ENCODE measurements around the gene SLC25A28. TPM values are rescaled to one million over a fixed set of nuclear protein-coding genes. Genes with fewer than 3 reads are reported as not detected.

SLC25A28 gene
- total RNA-seq, 1 experiment from 2014 or later = 42.8 TPM

DNA sequence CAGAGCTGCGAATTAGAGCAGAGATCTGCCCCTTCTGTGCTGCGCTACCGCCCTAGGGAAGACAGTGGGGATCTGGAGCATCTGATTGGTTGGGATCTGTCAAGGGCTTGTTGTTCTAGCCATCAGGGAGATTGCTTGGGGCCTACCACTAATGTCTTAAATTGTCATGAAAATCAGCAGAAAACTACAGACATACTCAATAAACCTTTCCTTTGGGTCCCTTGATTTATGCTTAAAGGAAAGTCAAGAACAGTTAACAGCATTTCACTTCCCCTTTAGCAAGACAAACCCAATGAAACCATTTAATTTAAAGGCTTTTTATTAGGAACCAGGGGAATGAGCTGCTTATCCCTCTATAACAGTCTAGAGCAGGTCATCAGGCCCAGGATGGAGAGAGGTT, 10.0 kb downstream of the SLC25A28 start:
- in situ Hi-C loops (cut with HindIII; ENCODE audit: low pct_unique_long_range_greater_than_20kb, low sequenced_read_pairs) = no loop called here
- no peak overlapping the region for H3K27ac ChIP-seq (ENCODE audit: low read length)
- intact Hi-C loops (cut with micrococcal nuclease; ENCODE audit: unreplicated experiment) = no loop called here
- ChIA-PET POLR2A (no interaction called here), CTCF (no interaction called here)
- no peaks in the 10 kb centered on the region for H3K27me3 ChIP-seq (ENCODE audit: control insufficient read depth, insufficient read depth, low read length)
- ATAC-seq (no peak), DNase-seq (ENCODE audit: low read depth, low spot score) (no peak)
- TF ChIP-seq POLR2AphosphoS5 (IDR thresholded peaks at IDR 0.05; ENCODE audit: low read depth, low read length) (no peak), SIN3A (IDR thresholded peaks at IDR 0.05; ENCODE audit: borderline replicate concordance, insufficient read depth, low read depth, low read length) (no peak)
- TF ChIP-seq, protein P1, sequence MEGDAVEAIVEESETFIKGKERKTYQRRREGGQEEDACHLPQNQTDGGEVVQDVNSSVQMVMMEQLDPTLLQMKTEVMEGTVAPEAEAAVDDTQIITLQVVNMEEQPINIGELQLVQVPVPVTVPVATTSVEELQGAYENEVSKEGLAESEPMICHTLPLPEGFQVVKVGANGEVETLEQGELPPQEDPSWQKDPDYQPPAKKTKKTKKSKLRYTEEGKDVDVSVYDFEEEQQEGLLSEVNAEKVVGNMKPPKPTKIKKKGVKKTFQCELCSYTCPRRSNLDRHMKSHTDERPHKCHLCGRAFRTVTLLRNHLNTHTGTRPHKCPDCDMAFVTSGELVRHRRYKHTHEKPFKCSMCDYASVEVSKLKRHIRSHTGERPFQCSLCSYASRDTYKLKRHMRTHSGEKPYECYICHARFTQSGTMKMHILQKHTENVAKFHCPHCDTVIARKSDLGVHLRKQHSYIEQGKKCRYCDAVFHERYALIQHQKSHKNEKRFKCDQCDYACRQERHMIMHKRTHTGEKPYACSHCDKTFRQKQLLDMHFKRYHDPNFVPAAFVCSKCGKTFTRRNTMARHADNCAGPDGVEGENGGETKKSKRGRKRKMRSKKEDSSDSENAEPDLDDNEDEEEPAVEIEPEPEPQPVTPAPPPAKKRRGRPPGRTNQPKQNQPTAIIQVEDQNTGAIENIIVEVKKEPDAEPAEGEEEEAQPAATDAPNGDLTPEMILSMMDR (IDR thresholded peaks at IDR 0.05) = no peak
- H3K4me3 ChIP-seq (ENCODE audit: low read depth in 2 of 2, low read length in 2 of 2) = no peak overlapping the region
- BruUV-seq (replicated peaks) = no TSS peak
- H3K4me1 ChIP-seq (ENCODE audit: control insufficient read depth, insufficient read depth, low read length) = no peaks in the 10 kb centered on the region
- no peaks in the 10 kb centered on the region for H3K9me3 ChIP-seq (ENCODE audit: control insufficient read depth, insufficient read depth, low read depth, low read length)
- H3K36me3 ChIP-seq (ENCODE audit: control insufficient read depth, insufficient read depth, low read length) = no peaks in the 10 kb centered on the region

DNA sequence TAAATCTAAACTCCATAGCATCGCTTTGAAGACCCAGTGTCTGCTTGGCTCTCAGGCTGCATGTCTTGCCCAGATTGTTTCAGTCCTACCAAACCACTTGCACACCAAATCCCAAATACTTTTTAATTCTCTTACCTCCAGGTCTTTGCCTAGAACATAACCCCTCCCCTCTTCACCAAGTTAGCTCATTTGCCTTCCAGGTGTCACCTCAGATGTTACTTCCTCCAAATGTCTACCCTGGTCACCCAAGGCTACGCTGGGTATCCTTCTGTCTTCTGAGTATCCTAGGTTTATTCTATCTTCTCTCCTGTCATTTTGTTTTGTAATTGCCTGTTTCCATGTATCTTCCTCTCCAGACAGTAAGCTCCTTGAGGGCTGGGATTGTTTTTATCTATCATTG, 11.1 kb downstream of the SLC25A28 start:
- CTCF ChIA-PET = no interaction called here
- no TSS peak for BruUV-seq (replicated peaks)
- Histone ChIP-seq H3K27ac (ENCODE audit: low read length) (no peak overlapping the region), H3K36me3 (ENCODE audit: control insufficient read depth, insufficient read depth, low read length) (no peaks in the 10 kb centered on the region), H3K27me3 (ENCODE audit: control insufficient read depth, insufficient read depth, low read length) (no peaks in the 10 kb centered on the region), H3K4me3 (ENCODE audit: low read depth in 2 of 2, low read length in 2 of 2) (no peak overlapping the region), H3K4me1 (ENCODE audit: control insufficient read depth, insufficient read depth, low read length) (no peaks in the 10 kb centered on the region), H3K9me3 (ENCODE audit: control insufficient read depth, insufficient read depth, low read depth, low read length) (no peaks in the 10 kb centered on the region)
- TF ChIP-seq, protein P1 (IDR thresholded peaks at IDR 0.05) = no peak
- no peak for TF ChIP-seq TCF7L2 (IDR thresholded peaks at IDR 0.05; ENCODE audit: low read depth, low read length)
- no peak for TF ChIP-seq SIN3A (IDR thresholded peaks at IDR 0.05; ENCODE audit: borderline replicate concordance, insufficient read depth, low read depth, low read length)
- no peak for TF ChIP-seq POLR2AphosphoS5 (IDR thresholded peaks at IDR 0.05; ENCODE audit: low read depth, low read length)
- TF ChIP-seq, protein P2, sequence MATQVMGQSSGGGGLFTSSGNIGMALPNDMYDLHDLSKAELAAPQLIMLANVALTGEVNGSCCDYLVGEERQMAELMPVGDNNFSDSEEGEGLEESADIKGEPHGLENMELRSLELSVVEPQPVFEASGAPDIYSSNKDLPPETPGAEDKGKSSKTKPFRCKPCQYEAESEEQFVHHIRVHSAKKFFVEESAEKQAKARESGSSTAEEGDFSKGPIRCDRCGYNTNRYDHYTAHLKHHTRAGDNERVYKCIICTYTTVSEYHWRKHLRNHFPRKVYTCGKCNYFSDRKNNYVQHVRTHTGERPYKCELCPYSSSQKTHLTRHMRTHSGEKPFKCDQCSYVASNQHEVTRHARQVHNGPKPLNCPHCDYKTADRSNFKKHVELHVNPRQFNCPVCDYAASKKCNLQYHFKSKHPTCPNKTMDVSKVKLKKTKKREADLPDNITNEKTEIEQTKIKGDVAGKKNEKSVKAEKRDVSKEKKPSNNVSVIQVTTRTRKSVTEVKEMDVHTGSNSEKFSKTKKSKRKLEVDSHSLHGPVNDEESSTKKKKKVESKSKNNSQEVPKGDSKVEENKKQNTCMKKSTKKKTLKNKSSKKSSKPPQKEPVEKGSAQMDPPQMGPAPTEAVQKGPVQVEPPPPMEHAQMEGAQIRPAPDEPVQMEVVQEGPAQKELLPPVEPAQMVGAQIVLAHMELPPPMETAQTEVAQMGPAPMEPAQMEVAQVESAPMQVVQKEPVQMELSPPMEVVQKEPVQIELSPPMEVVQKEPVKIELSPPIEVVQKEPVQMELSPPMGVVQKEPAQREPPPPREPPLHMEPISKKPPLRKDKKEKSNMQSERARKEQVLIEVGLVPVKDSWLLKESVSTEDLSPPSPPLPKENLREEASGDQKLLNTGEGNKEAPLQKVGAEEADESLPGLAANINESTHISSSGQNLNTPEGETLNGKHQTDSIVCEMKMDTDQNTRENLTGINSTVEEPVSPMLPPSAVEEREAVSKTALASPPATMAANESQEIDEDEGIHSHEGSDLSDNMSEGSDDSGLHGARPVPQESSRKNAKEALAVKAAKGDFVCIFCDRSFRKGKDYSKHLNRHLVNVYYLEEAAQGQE (IDR thresholded peaks at IDR 0.05; ENCODE audit: insufficient read depth in 1 of 2, low read depth in 2 of 2, low read length in 1 of 2) = no peak
- intact Hi-C loops (cut with micrococcal nuclease; ENCODE audit: unreplicated experiment) (no loop called here), in situ Hi-C loops (cut with HindIII; ENCODE audit: low pct_unique_long_range_greater_than_20kb, low sequenced_read_pairs) (no loop called here)
- ATAC-seq (no peak), DNase-seq (ENCODE audit: low read depth, low spot score) (no peak)
- POLR2A ChIA-PET = no interaction called here

All from Panc1 (cell line).